Stimulated activated naive CD4-positive, alpha-beta T cell treated with Interleukin-2 at 50 U/mL for 16 hours (primary cell): ENCODE measurements around the gene FGA.

ENCODE experiments used
- DNase-seq: peaks from one replicate; lab custom pipeline; 2025; lab: John Stamatoyannopoulos, UW

FGA gene

GRCh38 chr4:154578919-154579318 lies 11.6 kb downstream of the FGA start:
- no peak for DNase-seq

- DNase-seq, result no peak
Observed at GRCh38 chr4:154577324-154577723, 13.2 kb downstream of the FGA start.

GRCh38 chr4:154574311-154574710 lies 16.2 kb downstream of the FGA start:
- DNase-seq, result no peak

- DNase-seq, result no peak
Observed at GRCh38 chr4:154573190-154573870, 17.2 kb downstream of the FGA start.

- DNase-seq, result no peak
Observed at GRCh38 chr4:154569584-154569983, 21.0 kb downstream of the FGA start.

GRCh38 chr4:154569028-154569427 lies 21.5 kb downstream of the FGA start:
- DNase-seq, result no peak

GRCh38 chr4:154566639-154567204 lies 23.8 kb downstream of the FGA start:
- no peak for DNase-seq

- no peak for DNase-seq
Observed at GRCh38 chr4:154565704-154566103, 24.8 kb downstream of the FGA start.

- no peak for DNase-seq
Observed at GRCh38 chr4:154564311-154564710, 26.2 kb downstream of the FGA start.

GRCh38 chr4:154562697-154563254 lies 27.8 kb downstream of the FGA start, which contains the start of gene FGB:
TSS of gene FGB (plus strand) at chr4:154563011. CDS start at chr4:154563019, 8 bp downstream.
- DNase-seq, result no peak

- no peak for DNase-seq
Observed at GRCh38 chr4:154560824-154561231, 29.7 kb downstream of the FGA start.

GRCh38 chr4:154560419-154560801 lies 30.1 kb downstream of the FGA start:
- no peak for DNase-seq

- no peak for DNase-seq
Observed at GRCh38 chr4:154559494-154560418, 30.8 kb downstream of the FGA start.

- no peak for DNase-seq
Observed at GRCh38 chr4:154559141-154559493, 31.4 kb downstream of the FGA start.

- DNase-seq, result peak; percentile 67
Observed at GRCh38 chr4:154551872-154552686, 38.5 kb downstream of the FGA start.

GRCh38 chr4:154549894-154550790 lies 40.4 kb downstream of the FGA start, which contains the start of gene PLRG1:
TSS of gene PLRG1 (minus strand) at chr4:154550400. CDS start at chr4:154550308, 92 bp downstream.
- DNase-seq, result peak; percentile 94

GRCh38 chr4:154545689-154546088 lies 44.9 kb downstream of the FGA start:
- no peak for DNase-seq

GRCh38 chr4:154542271-154542879 lies 48.2 kb downstream of the FGA start:
- DNase-seq, result no peak
